Immature natural killer cell (primary cell): ENCODE measurements around the gene TC2N. TPM values are rescaled to one million over a fixed set of nuclear protein-coding genes. Genes with fewer than 3 reads are reported as not detected.
"Not testable (repeated sequence)": the region's sequence is repeated elsewhere in the genome, so short reads cannot be mapped to it uniquely, and the experiment has no call there.

Source experiments
- DNase-seq, 3 donors: peaks; one replicate each; pipeline ENCODE4 v3.0.0; 2022; ENCODE audit warnings: mixed read lengths in 1 of 3
- H3K27ac Mint-ChIP-seq, 6 donors: one replicate each; pipeline ENCODE4 v1.8.0; 2020; ENCODE audit warnings: mixed read lengths in 6 of 6, mild to moderate bottlenecking in 5 of 6, inconsistent platforms in 4 of 6, moderate library complexity in 3 of 6
- H3K27me3 Mint-ChIP-seq, 3 donors: one replicate each; pipeline ENCODE4 v1.8.0; 2020 to 2021; ENCODE audit warnings: low read depth in 3 of 3, mild to moderate bottlenecking in 3 of 3, mixed read lengths in 3 of 3, moderate library complexity in 3 of 3, inconsistent platforms in 1 of 3
- H3K36me3 Mint-ChIP-seq, 3 donors: one replicate each; pipeline ENCODE4 v1.8.0; 2020; ENCODE audit warnings: mixed read lengths in 3 of 3, inconsistent platforms in 2 of 3, mild to moderate bottlenecking in 2 of 3
- H3K4me1 Mint-ChIP-seq, 2 donors: one replicate each; pipeline ENCODE4 v1.8.0; 2020; ENCODE audit warnings: inconsistent platforms in 2 of 2, mild to moderate bottlenecking in 2 of 2, mixed read lengths in 2 of 2, moderate library complexity in 1 of 2
- H3K4me3 Mint-ChIP-seq, 5 donors: one replicate each; pipeline ENCODE4 v1.8.0; 2020; ENCODE audit warnings: mild to moderate bottlenecking in 5 of 5, mixed read lengths in 5 of 5, inconsistent platforms in 3 of 5, moderate library complexity in 3 of 5
- H3K9me3 Mint-ChIP-seq, 6 donors: one replicate each; pipeline ENCODE4 v1.8.0; 2020; ENCODE audit warnings: mild to moderate bottlenecking in 6 of 6, mixed read lengths in 6 of 6, inconsistent platforms in 4 of 6, moderate library complexity in 3 of 6
- polyA plus RNA-seq, 3 donors: library from polyadenylated mRNA; unstranded; fragments of 300-500 nt; fragmentation: Illumina TruSeq; gene quantifications; one replicate each; pipeline ENCODE4 v1.2.3, GENCODE V29; 2021

Gene TC2N
- polyA plus RNA-seq, 3 donors from 2014 or later, result 97.4 to 158 (median 112) TPM

GRCh38 chr14:91871401-91871800 lies 4.1 kb upstream of the TC2N start:
- Mint-ChIP-seq H3K27ac (peak overlapping the region in 5 of 6 donors; percentile 50 to 91 (median 77)), H3K4me3 (peak overlapping the region in 3 of 5 donors; percentile 21 to 77 (median 75)), H3K4me1 (peaks cover 92% of the 10 kb centered on the region in 2 donors), H3K27me3 (peaks cover 8 to 13% (median 9%) of the 10 kb centered on the region in 3 donors)
- DNase-seq, H3K36me3 Mint-ChIP-seq, H3K9me3 Mint-ChIP-seq: not testable (repeated sequence)

- Mint-ChIP-seq H3K36me3 (peaks cover 0 to 3% (median 3%) of the 10 kb centered on the region in 3 donors), H3K27ac (peak overlapping the region in 5 of 6 donors; percentile 17 to 90 (median 65)), H3K27me3 (peaks cover 8 to 13% (median 9%) of the 10 kb centered on the region in 3 donors), H3K4me1 (peaks cover 95 to 97% of the 10 kb centered on the region in 2 donors), H3K9me3 (no peaks in the 10 kb centered on the region), H3K4me3 (peak overlapping the region in 3 of 5 donors; percentile 11 to 80 (median 29))
- no peak for DNase-seq
Observed at GRCh38 chr14:91870890-91871289, 3.6 kb upstream of the TC2N start.

- peak; percentile 27 to 39 (median 32) for DNase-seq
- peak overlapping the region; percentile 33 to 80 (median 64) for H3K4me3 Mint-ChIP-seq
- peaks cover 93 to 99% of the 10 kb centered on the region in 2 donors for H3K4me1 Mint-ChIP-seq
- peaks cover 8 to 13% (median 9%) of the 10 kb centered on the region in 3 donors for H3K27me3 Mint-ChIP-seq
- no peaks in the 10 kb centered on the region for H3K9me3 Mint-ChIP-seq
- peaks cover 0 to 5% (median 3%) of the 10 kb centered on the region in 3 donors for H3K36me3 Mint-ChIP-seq
- H3K27ac Mint-ChIP-seq, result peak overlapping the region; percentile 53 to 95 (median 87)
Observed at GRCh38 chr14:91870001-91870400, 2.7 kb upstream of the TC2N start.

- Mint-ChIP-seq H3K9me3 (no peaks in the 10 kb centered on the region), H3K27me3 (peaks cover 9 to 13% (median 9%) of the 10 kb centered on the region in 3 donors), H3K27ac (peak overlapping the region; percentile 53 to 95 (median 87)), H3K36me3 (peaks cover 0 to 7% (median 3%) of the 10 kb centered on the region in 3 donors), H3K4me3 (peak overlapping the region; percentile 33 to 80 (median 64)), H3K4me1 (peaks cover 94 to 99% of the 10 kb centered on the region in 2 donors)
- no peak for DNase-seq
Observed at GRCh38 chr14:91869556-91869955, 2.2 kb upstream of the TC2N start.

- H3K4me3 Mint-ChIP-seq, result peak overlapping the region; percentile 92 to 99 (median 99)
- H3K27me3 Mint-ChIP-seq, result peaks cover 5 to 9% (median 6%) of the 10 kb centered on the region in 3 donors
- H3K9me3 Mint-ChIP-seq, result no peaks in the 10 kb centered on the region
- H3K4me1 Mint-ChIP-seq, result peaks cover 93 to 99% of the 10 kb centered on the region in 2 donors
- no peak for DNase-seq
- peak overlapping the region; percentile 86 to 98 (median 98) for H3K27ac Mint-ChIP-seq
- H3K36me3 Mint-ChIP-seq, result peaks cover 10 to 19% (median 16%) of the 10 kb centered on the region in 3 donors
Observed at GRCh38 chr14:91866511-91867295, 633 bp downstream of the TC2N start.

GRCh38 chr14:91866061-91866460 lies 1.3 kb downstream of the TC2N start:
- H3K4me1 Mint-ChIP-seq, result peaks cover 94 to 99% of the 10 kb centered on the region in 2 donors
- H3K4me3 Mint-ChIP-seq, result peak overlapping the region; percentile 92 to 99 (median 99)
- H3K27ac Mint-ChIP-seq, result peak overlapping the region; percentile 86 to 98 (median 98)
- H3K27me3 Mint-ChIP-seq, result peaks cover 5 to 9% (median 6%) of the 10 kb centered on the region in 3 donors
- no peaks in the 10 kb centered on the region for H3K9me3 Mint-ChIP-seq
- H3K36me3 Mint-ChIP-seq, result peaks cover 13 to 22% (median 20%) of the 10 kb centered on the region in 3 donors
- DNase-seq, result peak in 2 of 3 donors; percentile 26 to 33

- Mint-ChIP-seq H3K36me3 (peaks cover 27 to 44% (median 36%) of the 10 kb centered on the region in 3 donors), H3K27ac (peak overlapping the region; percentile 46 to 84 (median 66)), H3K9me3 (no peaks in the 10 kb centered on the region), H3K27me3 (peaks cover 3 to 5% (median 4%) of the 10 kb centered on the region in 3 donors), H3K4me3 (peak overlapping the region; percentile 18 to 69 (median 65)), H3K4me1 (peaks cover 92 to 99% of the 10 kb centered on the region in 2 donors)
- no peak for DNase-seq
Observed at GRCh38 chr14:91862417-91862816, 4.9 kb downstream of the TC2N start.

- Mint-ChIP-seq H3K4me1 (peaks cover 90 to 97% of the 10 kb centered on the region in 2 donors), H3K9me3 (no peaks in the 10 kb centered on the region), H3K4me3 (peak overlapping the region; percentile 69 to 83 (median 78)), H3K27ac (peak overlapping the region; percentile 84 to 96 (median 93)), H3K27me3 (peaks cover 0 to 3% (median 2%) of the 10 kb centered on the region in 3 donors), H3K36me3 (peaks cover 27 to 44% (median 36%) of the 10 kb centered on the region in 3 donors)
- peak in 1 of 3 donors; percentile 19 for DNase-seq
Observed at GRCh38 chr14:91861091-91861490, 6.2 kb downstream of the TC2N start.

GRCh38 chr14:91860238-91860637 lies 7.1 kb downstream of the TC2N start:
- Mint-ChIP-seq H3K9me3 (no peaks in the 10 kb centered on the region), H3K4me3 (peak overlapping the region in 3 of 5 donors; percentile 7 to 27 (median 14)), H3K27ac (peak overlapping the region; percentile 72 to 96 (median 90)), H3K27me3 (peaks cover 0 to 3% (median 2%) of the 10 kb centered on the region in 3 donors), H3K36me3 (peaks cover 35 to 51% (median 44%) of the 10 kb centered on the region in 3 donors), H3K4me1 (peaks cover 92 to 97% of the 10 kb centered on the region in 2 donors)
- no peak for DNase-seq

- no peak for DNase-seq
- Mint-ChIP-seq H3K27ac (peak overlapping the region; percentile 30 to 86 (median 68)), H3K36me3 (peaks cover 40 to 51% (median 41%) of the 10 kb centered on the region in 3 donors)
Observed at GRCh38 chr14:91858536-91859275, 8.6 kb downstream of the TC2N start.

GRCh38 chr14:91857614-91858013 lies 9.7 kb downstream of the TC2N start:
- peaks cover 82 to 94% of the 10 kb centered on the region in 2 donors for H3K4me1 Mint-ChIP-seq
- H3K27ac Mint-ChIP-seq, result no peak overlapping the region
- H3K27me3 Mint-ChIP-seq, result peaks cover 0 to 3% (median 0%) of the 10 kb centered on the region in 3 donors
- no peak overlapping the region for H3K4me3 Mint-ChIP-seq
- peaks cover 32 to 41% (median 32%) of the 10 kb centered on the region in 3 donors for H3K36me3 Mint-ChIP-seq
- DNase-seq, result no peak
- no peaks in the 10 kb centered on the region for H3K9me3 Mint-ChIP-seq

More at GRCh38 chr14:91858536-91859275, 8.6 kb downstream of the TC2N start:
- peak overlapping the region in 4 of 5 donors; percentile 7 to 42 (median 18) for H3K4me3 Mint-ChIP-seq
- peaks cover 0 to 3% (median 0%) of the 10 kb centered on the region in 3 donors for H3K27me3 Mint-ChIP-seq
- peaks cover 87 to 94% of the 10 kb centered on the region in 2 donors for H3K4me1 Mint-ChIP-seq
- no peaks in the 10 kb centered on the region for H3K9me3 Mint-ChIP-seq

GRCh38 chr14:91854327-91854934 lies 12.9 kb downstream of the TC2N start:
- H3K27me3 Mint-ChIP-seq, result no peaks in the 10 kb centered on the region
- no peak for DNase-seq
- H3K36me3 Mint-ChIP-seq, result peaks cover 26 to 39% (median 27%) of the 10 kb centered on the region in 3 donors
- peaks cover 57 to 75% of the 10 kb centered on the region in 2 donors for H3K4me1 Mint-ChIP-seq
- no peaks in the 10 kb centered on the region for H3K9me3 Mint-ChIP-seq
- H3K27ac Mint-ChIP-seq, result peak overlapping the region in 2 of 6 donors; percentile 8 to 81
- H3K4me3 Mint-ChIP-seq, result no peak overlapping the region

GRCh38 chr14:91851563-91851962 lies 15.8 kb downstream of the TC2N start:
- no peak overlapping the region for H3K4me3 Mint-ChIP-seq

More at GRCh38 chr14:91851563-91851962, 15.8 kb downstream of the TC2N start:
- DNase-seq, result no peak
- Mint-ChIP-seq H3K36me3 (peaks cover 19 to 36% (median 23%) of the 10 kb centered on the region in 3 donors), H3K27me3 (peaks cover 0 to 2% (median 0%) of the 10 kb centered on the region in 3 donors), H3K27ac (peak overlapping the region in 2 of 6 donors; percentile 3 to 66), H3K4me1 (peaks cover 39 to 49% of the 10 kb centered on the region in 2 donors), H3K9me3 (no peaks in the 10 kb centered on the region)
